GM23248 (cell line): Measurements from ENCODE around the gene KCNH3.

Source experiments
- EZH2 ChIP-seq: fragments of 200-600 bp; sonication (generic); IDR thresholded peaks from 2 replicates; pipeline ENCODE4 v1.6.1; 2018; ENCODE audit warnings: antibody characterized with exemption, mild to moderate bottlenecking; ENCODE audit not compliant: insufficient read depth, poor library complexity, severe bottlenecking
- EZH2phosphoT487 ChIP-seq: fragments of 200-600 bp; sonication (generic); IDR thresholded peaks from 2 replicates; pipeline ENCODE4 v1.6.1; 2018; ENCODE audit warnings: antibody characterized with exemption, moderate library complexity, mild to moderate bottlenecking, low read depth; ENCODE audit not compliant: insufficient read depth

DNA sequence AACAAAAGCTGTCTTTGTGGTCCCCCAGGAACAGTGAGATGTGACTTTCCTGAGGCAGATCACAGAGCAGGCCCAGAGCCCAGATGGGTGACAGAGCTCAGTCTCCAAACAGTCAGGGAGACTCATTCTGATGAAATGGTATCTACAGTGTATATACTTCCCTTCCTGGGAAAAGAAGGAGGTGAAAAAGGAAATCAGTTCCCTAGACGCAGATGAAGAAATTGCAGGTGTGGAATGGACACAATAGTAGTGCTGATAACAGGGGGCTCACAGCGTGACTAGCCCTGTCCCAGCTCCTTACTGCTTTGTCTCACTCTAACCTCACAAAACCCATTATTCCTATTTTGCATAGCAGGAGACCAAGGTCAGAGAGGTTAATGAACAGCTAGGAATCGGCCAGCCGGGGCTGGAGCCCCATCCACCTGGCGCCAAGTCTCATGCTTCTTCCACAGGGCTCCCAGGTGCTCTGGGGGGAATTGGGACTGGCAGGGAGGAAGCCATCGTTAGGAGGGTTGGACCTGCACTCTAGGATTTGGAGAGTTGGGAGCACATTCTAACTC, 11.9 kb downstream of the KCNH3 start:
- no peak for TF ChIP-seq EZH2
- TF ChIP-seq EZH2phosphoT487, result no peak
